ENCODE results near the gene NXPE2.

Gene NXPE2

DNA sequence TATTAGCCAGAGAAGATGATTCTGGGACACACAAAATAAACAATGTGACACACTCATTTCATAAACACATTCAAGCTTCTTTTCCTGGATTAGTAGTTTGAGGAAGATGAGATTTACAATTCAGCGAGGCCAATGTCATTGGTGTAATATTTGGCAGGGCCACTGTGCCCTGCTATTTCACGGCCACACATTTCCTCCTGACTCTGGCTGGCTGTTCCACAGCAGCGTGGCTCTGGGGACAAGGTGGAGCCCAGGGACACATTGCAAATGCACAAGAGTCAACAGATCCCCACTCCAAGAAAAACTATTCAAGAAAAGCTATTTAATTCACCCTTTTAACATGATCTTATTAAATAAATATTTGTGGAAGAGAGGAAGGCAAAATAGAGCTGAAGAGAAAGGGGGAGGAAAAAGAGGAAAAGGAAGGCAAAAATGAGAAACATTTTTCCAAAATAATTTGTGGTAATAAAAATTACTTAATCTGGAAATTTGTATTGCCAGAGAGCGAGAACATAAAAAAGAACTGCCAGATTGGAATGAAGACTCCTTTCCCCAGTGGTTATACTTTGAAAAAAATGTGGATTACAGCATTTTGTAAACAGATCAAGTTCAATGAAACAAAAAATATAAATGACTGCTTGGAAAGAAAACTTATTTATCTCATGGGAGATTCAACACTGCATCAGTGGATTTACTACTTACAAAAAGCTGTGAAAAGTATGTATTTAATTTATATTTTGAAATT lies 27.1 kb downstream of the NXPE2 start:
- in situ Hi-C loops (cut with MboI; ENCODE audit: low sequenced_read_pairs): no loop called here
- Histone ChIP-seq H3K27me3 (ENCODE audit: low read depth) (no peaks in the 10 kb centered on the region), H3K36me3 (replicated peaks) (no peaks in the 10 kb centered on the region), H3K9me3 (no peaks in the 10 kb centered on the region), H3K4me1 (no peaks in the 10 kb centered on the region), H3K4me3 (no peak overlapping the region)
- DNase-seq (ENCODE audit: low spot score in 2 of 2): no peak

DNA sequence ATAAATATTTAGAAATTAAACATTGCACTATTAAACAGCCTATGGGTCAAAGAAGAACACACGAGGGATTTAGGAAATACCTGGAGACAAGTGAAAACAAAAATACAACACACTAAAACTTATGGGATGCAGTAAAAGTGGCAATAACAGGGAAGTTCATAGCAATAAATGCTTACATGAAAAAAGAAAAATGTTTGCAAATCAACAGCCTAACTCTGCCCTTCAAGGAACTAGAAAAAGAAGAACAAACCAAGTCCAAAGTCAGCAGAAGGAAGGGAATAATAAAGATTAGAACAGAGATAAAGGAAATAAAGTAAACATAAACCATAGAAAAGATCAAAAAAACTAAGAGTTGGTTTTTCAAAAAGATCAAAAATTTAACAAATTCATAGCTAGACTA lies 31.6 kb downstream of the NXPE2 start:
- in situ Hi-C loops (cut with MboI; ENCODE audit: low sequenced_read_pairs): no loop called here
- Histone ChIP-seq H3K9me3 (no peaks in the 10 kb centered on the region), H3K4me3 (no peak overlapping the region), H3K27me3 (ENCODE audit: low read depth) (no peaks in the 10 kb centered on the region), H3K36me3 (replicated peaks) (no peaks in the 10 kb centered on the region), H3K4me1 (no peaks in the 10 kb centered on the region)
- no peak for DNase-seq (ENCODE audit: low spot score in 2 of 2)

DNA sequence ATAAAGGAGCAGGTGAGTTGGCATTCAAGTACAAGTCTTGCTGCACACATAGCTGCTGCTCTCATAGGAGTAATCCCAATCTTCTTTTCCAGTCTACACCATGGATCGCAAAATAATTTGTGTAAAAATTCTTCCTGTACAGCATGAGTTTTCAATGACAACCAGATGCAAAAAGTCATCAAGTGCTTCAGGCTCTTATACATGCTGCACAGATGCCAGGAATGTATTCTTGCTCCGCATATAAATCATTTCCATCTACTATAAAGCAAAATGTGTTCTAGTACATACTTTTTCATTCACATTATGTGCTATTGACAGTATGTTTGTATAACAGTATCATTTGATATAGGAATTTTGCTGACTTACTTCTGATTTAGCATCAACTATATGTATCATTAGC lies 35.4 kb downstream of the NXPE2 start:
- Histone ChIP-seq H3K9me3 (no peaks in the 10 kb centered on the region), H3K4me1 (no peaks in the 10 kb centered on the region), H3K4me3 (no peak overlapping the region), H3K36me3 (replicated peaks) (no peaks in the 10 kb centered on the region), H3K27me3 (ENCODE audit: low read depth) (no peaks in the 10 kb centered on the region)
- DNase-seq (ENCODE audit: low spot score in 2 of 2): no peak
- in situ Hi-C loops (cut with MboI; ENCODE audit: low sequenced_read_pairs): no loop called here

DNA sequence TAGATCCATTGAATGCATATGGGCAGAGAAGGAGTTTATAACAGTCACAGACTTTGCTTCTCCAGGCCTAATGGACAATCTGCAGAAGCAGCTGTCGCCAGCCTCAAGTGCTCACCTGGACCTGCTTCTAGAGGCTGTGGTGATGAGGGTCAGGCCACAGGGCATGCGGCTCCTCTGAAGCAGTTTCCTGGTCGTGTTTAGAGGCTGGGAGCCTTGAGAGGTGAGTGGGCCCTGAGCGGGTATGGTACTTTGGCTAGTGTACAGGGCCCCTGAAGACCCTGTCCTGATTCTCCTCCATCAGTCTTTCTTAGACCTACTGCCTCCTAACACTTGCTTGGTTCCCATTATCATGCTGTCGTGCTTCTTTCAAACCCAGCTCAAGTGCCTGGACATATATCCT lies 41.2 kb downstream of the NXPE2 start:
- Histone ChIP-seq H3K27me3 (ENCODE audit: low read depth) (no peaks in the 10 kb centered on the region), H3K9me3 (no peaks in the 10 kb centered on the region), H3K4me3 (no peak overlapping the region), H3K4me1 (no peaks in the 10 kb centered on the region), H3K36me3 (replicated peaks) (no peaks in the 10 kb centered on the region)
- no peak for DNase-seq (ENCODE audit: low spot score in 2 of 2)
- in situ Hi-C loops (cut with MboI; ENCODE audit: low sequenced_read_pairs): no loop called here

GRCh38 chr11:114724916-114725524 lies 46.7 kb downstream of the NXPE2 start:
- in situ Hi-C loops (cut with MboI; ENCODE audit: low sequenced_read_pairs): no loop called here
- H3K27me3 ChIP-seq (ENCODE audit: low read depth): no peaks in the 10 kb centered on the region

GRCh38 chr11:114725623-114726022 lies 47.3 kb downstream of the NXPE2 start:
- H3K4me1 ChIP-seq: no peaks in the 10 kb centered on the region
- no peaks in the 10 kb centered on the region for H3K27me3 ChIP-seq (ENCODE audit: low read depth)
- in situ Hi-C loops (cut with MboI; ENCODE audit: low sequenced_read_pairs): no loop called here
- DNase-seq (ENCODE audit: low spot score in 2 of 2): no peak
- no peaks in the 10 kb centered on the region for H3K9me3 ChIP-seq
- H3K4me3 ChIP-seq: no peak overlapping the region
- no peaks in the 10 kb centered on the region for H3K36me3 ChIP-seq (replicated peaks)

More at GRCh38 chr11:114724916-114725524, 46.7 kb downstream of the NXPE2 start:
- no peaks in the 10 kb centered on the region for H3K36me3 ChIP-seq (replicated peaks)
- no peaks in the 10 kb centered on the region for H3K9me3 ChIP-seq
- no peak overlapping the region for H3K4me3 ChIP-seq
- H3K4me1 ChIP-seq: no peaks in the 10 kb centered on the region
- no peak for DNase-seq (ENCODE audit: low spot score in 2 of 2)

- Histone ChIP-seq H3K27me3 (ENCODE audit: low read depth) (no peaks in the 10 kb centered on the region), H3K4me1 (no peaks in the 10 kb centered on the region), H3K9me3 (no peaks in the 10 kb centered on the region), H3K4me3 (no peak overlapping the region), H3K36me3 (replicated peaks) (no peaks in the 10 kb centered on the region)
- in situ Hi-C loops (cut with MboI; ENCODE audit: low sequenced_read_pairs): no loop called here
- no peak for DNase-seq (ENCODE audit: low spot score in 2 of 2)
Observed at GRCh38 chr11:114736806-114737205, 58.5 kb downstream of the NXPE2 start.

GRCh38 chr11:114738954-114739353 lies 60.6 kb downstream of the NXPE2 start:
- in situ Hi-C loops (cut with MboI; ENCODE audit: low sequenced_read_pairs): no loop called here
- Histone ChIP-seq H3K27me3 (ENCODE audit: low read depth) (no peaks in the 10 kb centered on the region), H3K9me3 (no peaks in the 10 kb centered on the region), H3K36me3 (replicated peaks) (no peaks in the 10 kb centered on the region), H3K4me1 (no peaks in the 10 kb centered on the region), H3K4me3 (no peak overlapping the region)
- DNase-seq (ENCODE audit: low spot score in 2 of 2): peak; percentile 24 to 48

- in situ Hi-C loops (cut with MboI; ENCODE audit: low sequenced_read_pairs): no loop called here
- H3K27me3 ChIP-seq (ENCODE audit: low read depth): no peaks in the 10 kb centered on the region
- H3K4me1 ChIP-seq: no peaks in the 10 kb centered on the region
- H3K4me3 ChIP-seq: no peak overlapping the region
- no peaks in the 10 kb centered on the region for H3K36me3 ChIP-seq (replicated peaks)
- no peak for DNase-seq (ENCODE audit: low spot score in 2 of 2)
- H3K9me3 ChIP-seq: no peaks in the 10 kb centered on the region
Observed at GRCh38 chr11:114745150-114745671, 66.9 kb downstream of the NXPE2 start.

- H3K4me3 ChIP-seq: no peak overlapping the region
- H3K27me3 ChIP-seq (ENCODE audit: low read depth): no peaks in the 10 kb centered on the region
- no peaks in the 10 kb centered on the region for H3K36me3 ChIP-seq (replicated peaks)
- H3K9me3 ChIP-seq: no peaks in the 10 kb centered on the region
- no peaks in the 10 kb centered on the region for H3K4me1 ChIP-seq
- no peak for DNase-seq (ENCODE audit: low spot score in 2 of 2)
- in situ Hi-C loops (cut with MboI; ENCODE audit: low sequenced_read_pairs): no loop called here
Observed at GRCh38 chr11:114746013-114746412, 67.7 kb downstream of the NXPE2 start.
